Fibroblast of mammary gland (primary cell): Measurements from ENCODE around the gene GMPPA.
A peak's percentile ranks its signal among the peaks of the same experiment; 100 is the strongest.

Experiments
- DNase-seq: peaks from one replicate; pipeline ENCODE4 v3.0.0-alpha.2; 2010; ENCODE audit warnings: low read depth
- H3K4me3 ChIP-seq: 2 replicates; pipeline ENCODE4 v1.5.1; 2011; ENCODE audit warnings: low read depth, mild to moderate bottlenecking, low read length, moderate library complexity; ENCODE audit not compliant: control insufficient read depth
- TF ChIP-seq, protein P1 (sequence below): conservative IDR thresholded peaks from 2 replicates; pipeline ENCODE4 v1.5.1; 2011; ENCODE audit warnings: low read depth, low read length, inconsistent platforms; ENCODE audit not compliant: control insufficient read depth, insufficient read depth

Gene GMPPA

DNA sequence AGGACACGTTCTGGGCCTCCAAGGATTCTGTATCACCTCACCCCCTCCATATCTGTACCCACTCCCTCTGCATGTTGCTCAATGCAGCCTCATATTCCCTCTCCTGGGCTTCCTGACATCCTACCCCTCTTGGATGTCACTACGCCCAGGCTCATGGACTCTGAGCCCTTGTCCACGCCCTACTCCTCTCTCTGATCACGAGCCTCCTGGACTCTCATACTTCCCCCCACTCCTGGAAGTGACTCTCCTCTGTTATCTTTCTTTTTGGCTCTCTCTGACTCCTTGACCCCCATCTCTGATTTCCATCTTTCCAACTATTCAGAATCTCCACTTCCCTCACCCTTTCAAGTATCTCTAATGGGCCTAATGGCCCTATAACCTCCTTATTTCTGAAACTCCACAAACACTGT is 47.3 kb downstream of the GMPPA start:
- TF ChIP-seq, protein P1, sequence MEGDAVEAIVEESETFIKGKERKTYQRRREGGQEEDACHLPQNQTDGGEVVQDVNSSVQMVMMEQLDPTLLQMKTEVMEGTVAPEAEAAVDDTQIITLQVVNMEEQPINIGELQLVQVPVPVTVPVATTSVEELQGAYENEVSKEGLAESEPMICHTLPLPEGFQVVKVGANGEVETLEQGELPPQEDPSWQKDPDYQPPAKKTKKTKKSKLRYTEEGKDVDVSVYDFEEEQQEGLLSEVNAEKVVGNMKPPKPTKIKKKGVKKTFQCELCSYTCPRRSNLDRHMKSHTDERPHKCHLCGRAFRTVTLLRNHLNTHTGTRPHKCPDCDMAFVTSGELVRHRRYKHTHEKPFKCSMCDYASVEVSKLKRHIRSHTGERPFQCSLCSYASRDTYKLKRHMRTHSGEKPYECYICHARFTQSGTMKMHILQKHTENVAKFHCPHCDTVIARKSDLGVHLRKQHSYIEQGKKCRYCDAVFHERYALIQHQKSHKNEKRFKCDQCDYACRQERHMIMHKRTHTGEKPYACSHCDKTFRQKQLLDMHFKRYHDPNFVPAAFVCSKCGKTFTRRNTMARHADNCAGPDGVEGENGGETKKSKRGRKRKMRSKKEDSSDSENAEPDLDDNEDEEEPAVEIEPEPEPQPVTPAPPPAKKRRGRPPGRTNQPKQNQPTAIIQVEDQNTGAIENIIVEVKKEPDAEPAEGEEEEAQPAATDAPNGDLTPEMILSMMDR, result no peak
- no peak for DNase-seq
- H3K4me3 ChIP-seq, result no peak overlapping the region

- TF ChIP-seq, protein P1, result no peak
- H3K4me3 ChIP-seq, result no peak overlapping the region
- no peak for DNase-seq
Measured at GRCh38 chr2:219547621-219548020, 48.9 kb downstream of the GMPPA start.

DNA sequence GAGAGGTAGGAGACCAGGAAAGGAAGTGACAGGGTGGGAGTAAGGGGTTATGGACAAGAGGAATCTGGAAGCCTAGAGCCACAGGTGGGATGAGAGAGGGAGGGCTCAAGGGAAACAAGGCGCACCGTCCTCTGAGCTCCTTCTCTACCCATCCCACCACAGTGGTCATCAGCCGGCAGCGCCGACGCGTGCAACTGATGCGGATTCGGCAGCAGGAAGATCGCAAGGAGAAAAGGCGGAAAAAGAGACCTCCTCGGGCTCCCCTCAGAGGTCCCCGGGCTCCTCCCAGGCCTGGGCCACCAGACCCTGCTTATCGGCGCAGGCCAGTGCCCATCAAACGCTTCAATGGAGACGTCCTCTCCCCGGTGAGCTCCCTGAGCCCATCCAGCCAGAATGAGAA is 50.3 kb downstream of the GMPPA start:
- TF ChIP-seq, protein P1, result no peak

GRCh38 chr2:219549619-219550018 is 50.9 kb downstream of the GMPPA start:
- TF ChIP-seq, protein P1, result no peak
- no peak overlapping the region for H3K4me3 ChIP-seq
- DNase-seq, result no peak

More for the DNA sequence above, 50.3 kb downstream of the GMPPA start:
- no peak overlapping the region for H3K4me3 ChIP-seq
- no peak for DNase-seq

- TF ChIP-seq, protein P1, result no peak
- DNase-seq, result peak; percentile 55
- H3K4me3 ChIP-seq, result peak overlapping the region; percentile 55
Measured at GRCh38 chr2:219551441-219552381, 53.0 kb downstream of the GMPPA start.

- H3K4me3 ChIP-seq, result peak overlapping the region; percentile 55
- peak; percentile 65 for DNase-seq
- TF ChIP-seq, protein P1, result no peak
Measured at GRCh38 chr2:219552382-219553167, 53.9 kb downstream of the GMPPA start.
